ENCODE results near the gene PARP9.

DNA sequence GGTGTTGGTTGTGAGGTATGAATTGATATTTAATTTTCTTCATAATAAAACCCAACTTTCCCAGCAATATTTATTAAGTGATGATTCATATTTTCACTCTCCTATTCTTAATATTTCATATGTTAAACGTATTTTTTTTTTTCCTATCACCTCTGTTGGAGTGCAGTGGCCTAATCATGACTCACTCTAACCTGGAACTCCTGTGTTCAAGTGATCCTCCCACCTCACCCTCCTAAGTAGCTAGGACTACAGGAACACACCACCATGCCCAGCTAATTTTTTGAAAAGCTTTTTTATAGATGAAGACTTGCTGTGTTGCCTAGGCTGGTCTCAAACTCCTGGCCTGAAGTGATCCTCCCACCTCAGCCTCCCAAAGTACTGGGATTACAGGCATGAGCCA lies 22.0 kb upstream of the PARP9 start:
- TF ChIP-seq, protein P1, sequence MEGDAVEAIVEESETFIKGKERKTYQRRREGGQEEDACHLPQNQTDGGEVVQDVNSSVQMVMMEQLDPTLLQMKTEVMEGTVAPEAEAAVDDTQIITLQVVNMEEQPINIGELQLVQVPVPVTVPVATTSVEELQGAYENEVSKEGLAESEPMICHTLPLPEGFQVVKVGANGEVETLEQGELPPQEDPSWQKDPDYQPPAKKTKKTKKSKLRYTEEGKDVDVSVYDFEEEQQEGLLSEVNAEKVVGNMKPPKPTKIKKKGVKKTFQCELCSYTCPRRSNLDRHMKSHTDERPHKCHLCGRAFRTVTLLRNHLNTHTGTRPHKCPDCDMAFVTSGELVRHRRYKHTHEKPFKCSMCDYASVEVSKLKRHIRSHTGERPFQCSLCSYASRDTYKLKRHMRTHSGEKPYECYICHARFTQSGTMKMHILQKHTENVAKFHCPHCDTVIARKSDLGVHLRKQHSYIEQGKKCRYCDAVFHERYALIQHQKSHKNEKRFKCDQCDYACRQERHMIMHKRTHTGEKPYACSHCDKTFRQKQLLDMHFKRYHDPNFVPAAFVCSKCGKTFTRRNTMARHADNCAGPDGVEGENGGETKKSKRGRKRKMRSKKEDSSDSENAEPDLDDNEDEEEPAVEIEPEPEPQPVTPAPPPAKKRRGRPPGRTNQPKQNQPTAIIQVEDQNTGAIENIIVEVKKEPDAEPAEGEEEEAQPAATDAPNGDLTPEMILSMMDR (conservative IDR thresholded peaks at IDR 0.05; ENCODE audit: low read length): no peak
- TF ChIP-seq EZH2phosphoT487 (IDR thresholded peaks at IDR 0.05; ENCODE audit: borderline replicate concordance, low read depth, low read length): no peak

Data from OCI-LY7 (cell line).